ENCODE results near the gene SMPD3.

DNA sequence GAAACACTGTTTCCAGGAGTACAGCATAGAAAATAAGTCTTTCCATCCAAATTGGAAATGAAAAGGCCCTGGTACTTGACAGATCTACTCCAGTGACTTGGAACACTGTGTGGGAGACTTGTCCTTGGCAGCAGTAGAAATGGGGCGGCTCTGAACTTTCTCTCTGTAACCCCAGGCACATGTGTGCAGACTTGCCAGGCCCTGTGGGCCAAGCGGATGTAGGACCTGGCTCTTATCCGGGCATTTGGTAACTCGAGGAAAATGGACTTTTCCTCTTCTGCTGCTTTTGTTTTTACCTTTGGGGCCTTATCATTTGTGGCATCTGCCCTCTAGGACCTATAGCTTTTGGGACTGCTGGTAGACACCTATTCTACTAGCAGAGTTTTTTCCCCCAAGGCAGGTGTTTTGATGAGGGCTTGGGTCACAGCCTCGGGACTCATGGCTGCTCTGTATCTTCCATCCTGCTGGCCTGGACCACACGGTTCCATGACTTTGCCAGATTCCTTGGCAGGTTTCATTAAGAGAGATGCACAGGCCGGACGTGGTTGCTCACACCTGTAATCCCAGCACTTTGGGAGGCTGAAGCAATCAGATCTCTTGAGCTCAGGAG lies 43.5 kb downstream of the SMPD3 start:
- TF ChIP-seq, protein P1, sequence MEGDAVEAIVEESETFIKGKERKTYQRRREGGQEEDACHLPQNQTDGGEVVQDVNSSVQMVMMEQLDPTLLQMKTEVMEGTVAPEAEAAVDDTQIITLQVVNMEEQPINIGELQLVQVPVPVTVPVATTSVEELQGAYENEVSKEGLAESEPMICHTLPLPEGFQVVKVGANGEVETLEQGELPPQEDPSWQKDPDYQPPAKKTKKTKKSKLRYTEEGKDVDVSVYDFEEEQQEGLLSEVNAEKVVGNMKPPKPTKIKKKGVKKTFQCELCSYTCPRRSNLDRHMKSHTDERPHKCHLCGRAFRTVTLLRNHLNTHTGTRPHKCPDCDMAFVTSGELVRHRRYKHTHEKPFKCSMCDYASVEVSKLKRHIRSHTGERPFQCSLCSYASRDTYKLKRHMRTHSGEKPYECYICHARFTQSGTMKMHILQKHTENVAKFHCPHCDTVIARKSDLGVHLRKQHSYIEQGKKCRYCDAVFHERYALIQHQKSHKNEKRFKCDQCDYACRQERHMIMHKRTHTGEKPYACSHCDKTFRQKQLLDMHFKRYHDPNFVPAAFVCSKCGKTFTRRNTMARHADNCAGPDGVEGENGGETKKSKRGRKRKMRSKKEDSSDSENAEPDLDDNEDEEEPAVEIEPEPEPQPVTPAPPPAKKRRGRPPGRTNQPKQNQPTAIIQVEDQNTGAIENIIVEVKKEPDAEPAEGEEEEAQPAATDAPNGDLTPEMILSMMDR (conservative IDR thresholded peaks at IDR 0.05; ENCODE audit: low read length) = no peak
- no peak for TF ChIP-seq EZH2phosphoT487 (IDR thresholded peaks at IDR 0.05; ENCODE audit: borderline replicate concordance)

Data from Loucy (cell line).